ENCODE data around the gene SLAMF9.
A peak's percentile ranks its signal among the peaks of the same experiment; 100 is the strongest.

The SLAMF9 gene

GRCh38 chr1:159944623-159945455 lies 9.2 kb downstream of the SLAMF9 start:
- peaks cover 5% of the 10 kb centered on the region for H3K4me1 Mint-ChIP-seq (ENCODE audit: low read depth)
- no peaks in the 10 kb centered on the region for H3K36me3 Mint-ChIP-seq
- H3K4me3 Mint-ChIP-seq, result peak overlapping the region; percentile 84
- H3K27ac Mint-ChIP-seq, result no peak overlapping the region
- H3K27me3 Mint-ChIP-seq, result peaks cover 11% of the 10 kb centered on the region
- no peaks in the 10 kb centered on the region for H3K9me3 Mint-ChIP-seq (ENCODE audit: low read depth)

- Mint-ChIP-seq H3K27me3 (peaks cover 11% of the 10 kb centered on the region), H3K36me3 (no peaks in the 10 kb centered on the region)
Observed at GRCh38 chr1:159943908-159944622, 10.0 kb downstream of the SLAMF9 start.

GRCh38 chr1:159943278-159943640 lies 10.8 kb downstream of the SLAMF9 start:
- H3K27me3 Mint-ChIP-seq, result peaks cover 11% of the 10 kb centered on the region
- H3K27ac Mint-ChIP-seq, result no peak overlapping the region
- H3K4me1 Mint-ChIP-seq (ENCODE audit: low read depth), result peaks cover 5% of the 10 kb centered on the region
- H3K9me3 Mint-ChIP-seq (ENCODE audit: low read depth), result no peaks in the 10 kb centered on the region
- no peaks in the 10 kb centered on the region for H3K36me3 Mint-ChIP-seq
- H3K4me3 Mint-ChIP-seq, result no peak overlapping the region

More at GRCh38 chr1:159943908-159944622, 10.0 kb downstream of the SLAMF9 start:
- H3K4me1 Mint-ChIP-seq (ENCODE audit: low read depth), result peaks cover 5% of the 10 kb centered on the region
- H3K9me3 Mint-ChIP-seq (ENCODE audit: low read depth), result no peaks in the 10 kb centered on the region
- no peak overlapping the region for H3K4me3 Mint-ChIP-seq
- H3K27ac Mint-ChIP-seq, result no peak overlapping the region

GRCh38 chr1:159942632-159943277 lies 11.3 kb downstream of the SLAMF9 start:
- H3K4me1 Mint-ChIP-seq (ENCODE audit: low read depth), result peaks cover 5% of the 10 kb centered on the region
- peaks cover 11% of the 10 kb centered on the region for H3K27me3 Mint-ChIP-seq
- H3K27ac Mint-ChIP-seq, result no peak overlapping the region
- H3K9me3 Mint-ChIP-seq (ENCODE audit: low read depth), result no peaks in the 10 kb centered on the region
- no peaks in the 10 kb centered on the region for H3K36me3 Mint-ChIP-seq
- no peak overlapping the region for H3K4me3 Mint-ChIP-seq

- Mint-ChIP-seq H3K4me3 (no peak overlapping the region), H3K9me3 (ENCODE audit: low read depth) (no peaks in the 10 kb centered on the region), H3K4me1 (ENCODE audit: low read depth) (peaks cover 5% of the 10 kb centered on the region), H3K27me3 (peaks cover 11% of the 10 kb centered on the region), H3K27ac (no peak overlapping the region), H3K36me3 (no peaks in the 10 kb centered on the region)
Observed at GRCh38 chr1:159941591-159942560, 12.2 kb downstream of the SLAMF9 start.

GRCh38 chr1:159941141-159941540 lies 12.9 kb downstream of the SLAMF9 start:
- peaks cover 11% of the 10 kb centered on the region for H3K27me3 Mint-ChIP-seq
- H3K9me3 Mint-ChIP-seq (ENCODE audit: low read depth), result no peaks in the 10 kb centered on the region
- H3K36me3 Mint-ChIP-seq, result no peaks in the 10 kb centered on the region
- no peak overlapping the region for H3K4me3 Mint-ChIP-seq
- H3K4me1 Mint-ChIP-seq (ENCODE audit: low read depth), result peaks cover 10% of the 10 kb centered on the region
- no peak overlapping the region for H3K27ac Mint-ChIP-seq

- peaks cover 9% of the 10 kb centered on the region for H3K27me3 Mint-ChIP-seq
- H3K4me3 Mint-ChIP-seq, result no peak overlapping the region
- H3K27ac Mint-ChIP-seq, result no peak overlapping the region
- no peaks in the 10 kb centered on the region for H3K36me3 Mint-ChIP-seq
- peaks cover 8% of the 10 kb centered on the region for H3K4me1 Mint-ChIP-seq (ENCODE audit: low read depth)
- no peaks in the 10 kb centered on the region for H3K9me3 Mint-ChIP-seq (ENCODE audit: low read depth)
Observed at GRCh38 chr1:159940006-159940620, 13.9 kb downstream of the SLAMF9 start.

- H3K36me3 Mint-ChIP-seq, result no peaks in the 10 kb centered on the region
Observed at GRCh38 chr1:159939678-159940002, 14.4 kb downstream of the SLAMF9 start.

GRCh38 chr1:159938905-159939677 lies 14.9 kb downstream of the SLAMF9 start:
- no peaks in the 10 kb centered on the region for H3K36me3 Mint-ChIP-seq

More at GRCh38 chr1:159939678-159940002, 14.4 kb downstream of the SLAMF9 start:
- peaks cover 8% of the 10 kb centered on the region for H3K27me3 Mint-ChIP-seq
- H3K27ac Mint-ChIP-seq, result no peak overlapping the region
- peaks cover 5% of the 10 kb centered on the region for H3K4me1 Mint-ChIP-seq (ENCODE audit: low read depth)
- H3K9me3 Mint-ChIP-seq (ENCODE audit: low read depth), result no peaks in the 10 kb centered on the region
- no peak overlapping the region for H3K4me3 Mint-ChIP-seq

GRCh38 chr1:159938211-159938852 lies 15.7 kb downstream of the SLAMF9 start:
- Mint-ChIP-seq H3K27ac (no peak overlapping the region), H3K27me3 (peaks cover 8% of the 10 kb centered on the region), H3K36me3 (no peaks in the 10 kb centered on the region), H3K4me3 (no peak overlapping the region), H3K4me1 (ENCODE audit: low read depth) (peaks cover 5% of the 10 kb centered on the region), H3K9me3 (ENCODE audit: low read depth) (no peaks in the 10 kb centered on the region)

More at GRCh38 chr1:159938905-159939677, 14.9 kb downstream of the SLAMF9 start:
- Mint-ChIP-seq H3K27ac (no peak overlapping the region), H3K4me3 (no peak overlapping the region), H3K27me3 (peaks cover 8% of the 10 kb centered on the region), H3K9me3 (ENCODE audit: low read depth) (no peaks in the 10 kb centered on the region), H3K4me1 (ENCODE audit: low read depth) (peaks cover 5% of the 10 kb centered on the region)

GRCh38 chr1:159937054-159937750 lies 16.8 kb downstream of the SLAMF9 start:
- no peak overlapping the region for H3K4me3 Mint-ChIP-seq
- H3K27ac Mint-ChIP-seq, result no peak overlapping the region
- no peaks in the 10 kb centered on the region for H3K36me3 Mint-ChIP-seq
- no peaks in the 10 kb centered on the region for H3K9me3 Mint-ChIP-seq (ENCODE audit: low read depth)
- peaks cover 5% of the 10 kb centered on the region for H3K4me1 Mint-ChIP-seq (ENCODE audit: low read depth)
- H3K27me3 Mint-ChIP-seq, result peaks cover 3% of the 10 kb centered on the region

- H3K27ac Mint-ChIP-seq, result no peak overlapping the region
- H3K36me3 Mint-ChIP-seq, result no peaks in the 10 kb centered on the region
- no peak overlapping the region for H3K4me3 Mint-ChIP-seq
- peaks cover 3% of the 10 kb centered on the region for H3K27me3 Mint-ChIP-seq
- peaks cover 5% of the 10 kb centered on the region for H3K4me1 Mint-ChIP-seq (ENCODE audit: low read depth)
- H3K9me3 Mint-ChIP-seq (ENCODE audit: low read depth), result no peaks in the 10 kb centered on the region
Observed at GRCh38 chr1:159936273-159936904, 17.6 kb downstream of the SLAMF9 start.

All from activated naive CD8-positive, alpha-beta T cell (primary cell).